Spleen (tissue), 11 donors: ENCODE results near the gene CASP6. TPM values are rescaled to one million over a fixed set of nuclear protein-coding genes. Genes with fewer than 3 reads are reported as not detected.

ENCODE experiments used
- DNase-seq: peaks from one replicate; pipeline ENCODE4 v3.0.0-alpha.2; 2020
- H3K27ac ChIP-seq, 8 donors: fragments of 200-600 bp; sonication (generic) in 7 of 8; 1 replicate in 4 of 8; 2 replicates in 4 of 8; pipeline versions ENCODE4 v1.5.0 to v1.8.0; 2016 to 2021; ENCODE audit warnings: inconsistent platforms in 4 of 8, mild to moderate bottlenecking in 4 of 8, moderate library complexity in 1 of 8
- H3K27me3 ChIP-seq, 7 donors: fragments of 200-600 bp; sonication (generic) in 6 of 7; replicated peaks in 1 of 7; 1 replicate in 4 of 7; 2 replicates in 3 of 7; pipeline versions ENCODE4 v1.5.0 to v1.8.0; 2016 to 2021; ENCODE audit warnings: inconsistent platforms in 3 of 7, mild to moderate bottlenecking in 1 of 7
- H3K36me3 ChIP-seq, 6 donors: fragments of 200-600 bp; sonication (generic) in 5 of 6; 1 replicate in 4 of 6; 2 replicates in 2 of 6; pipeline versions ENCODE4 v1.5.0 to v1.8.0; 2016 to 2021; ENCODE audit warnings: inconsistent platforms in 2 of 6
- H3K4me1 ChIP-seq, 6 donors: fragments of 200-600 bp; sonication (generic) in 5 of 6; 1 replicate in 3 of 6; 2 replicates in 3 of 6; pipeline versions ENCODE4 v1.5.0 to v1.8.0; 2016 to 2021; ENCODE audit warnings: inconsistent platforms in 3 of 6
- H3K4me3 ChIP-seq, 8 donors: fragments of 200-600 bp; sonication (generic) in 7 of 8; 1 replicate in 4 of 8; 2 replicates in 4 of 8; pipeline versions ENCODE4 v1.5.0 to v1.8.0; 2016 to 2021; ENCODE audit warnings: inconsistent platforms in 4 of 8, mild to moderate bottlenecking in 4 of 8, moderate library complexity in 2 of 8
- H3K9me3 ChIP-seq, 8 donors: fragments of 200-600 bp; sonication (generic) in 7 of 8; 1 replicate in 4 of 8; 2 replicates in 4 of 8; pipeline versions ENCODE4 v1.5.0 to v1.8.0; 2016 to 2021; ENCODE audit warnings: inconsistent platforms in 4 of 8
- POLR2A ChIP-seq, 3 donors: fragments of 450-650 bp; IDR thresholded peaks; one replicate each; pipeline ENCODE4 v1.5.1; 2017; ENCODE audit warnings: antibody characterized with exemption in 3 of 3, mild to moderate bottlenecking in 1 of 3
- POLR2AphosphoS5 ChIP-seq, 3 donors: sonication (generic); formaldehyde crosslinking; IDR thresholded peaks; one replicate each; pipeline ENCODE4 v1.5.1; 2017; ENCODE audit warnings: antibody characterized with exemption in 3 of 3
- WGBS, 5 donors: extraction: QIAGEN DNeasy Blood & Tissue Kit in 3 of 5; methylation state at CpG; one replicate each; pipeline versions ENCODE4 v1.1.5 to v1.1.7; 2013 to 2018; 5-methylcytosine and 5-hydroxymethylcytosine counted together
- intact Hi-C: fragments of 100-400 bp; cut with DNase I; formaldehyde crosslinking; loops from one replicate; pipeline ENCODE4 v1.15.0; 2023; ENCODE audit warnings: low total_unique reads
- polyA plus RNA-seq, 3 donors: library from polyadenylated mRNA; stranded (reverse); fragments of 200-250 nt; gene quantifications; one replicate each; pipeline ENCODE4 v1.2.1, GENCODE V29; 2013
- total RNA-seq, 7 donors: library from RNA; depleted of rRNA in 3 of 7; stranded (reverse); fragments of >200 nt in 3 of 7; fragmentation: NEBNext Ultra II Directional in 4 of 7; extraction: Animal tissue kit (Norgen Biotek cat#: 25700) in 4 of 7; gene quantifications; one replicate each; pipeline versions ENCODE4 v1.1.0 to v1.2.1, GENCODE V29; 2016 to 2021
- TF ChIP-seq, protein P1 (sequence below), 11 experiments: fragments of 200-600 bp in 7 of 11; fragments of 450-650 bp in 4 of 11; sonication (generic) in 4 of 11; IDR thresholded peaks in 8 of 11; conservative IDR thresholded peaks in 3 of 11; 1 replicate in 7 of 11; 2 replicates in 4 of 11; pipeline versions ENCODE4 v1.4.0 to v1.8.0; 2016 to 2021; ENCODE audit warnings: antibody characterized with exemption in 11 of 11, inconsistent platforms in 4 of 11, mild to moderate bottlenecking in 1 of 11
- donor health status: healthy with polysubstance abuse.
- donor health status: DM: no; HTN: no; CAD: no; lungs with moderate emphysema.
- donor health status: DM: no; HTN: no; CAD: no.
- donor health status: Bipolar disorder and iron deficiency.
- donor health status: healthy.
- donor health status: DM: no; HTN: no; CAD: no.
- donor health status: DM: yes; HTN: yes; CAD: no.

The CASP6 gene
- total and polyA plus RNA-seq, 10 donors = 7.7 to 34.5 (median 14.6) TPM

DNA sequence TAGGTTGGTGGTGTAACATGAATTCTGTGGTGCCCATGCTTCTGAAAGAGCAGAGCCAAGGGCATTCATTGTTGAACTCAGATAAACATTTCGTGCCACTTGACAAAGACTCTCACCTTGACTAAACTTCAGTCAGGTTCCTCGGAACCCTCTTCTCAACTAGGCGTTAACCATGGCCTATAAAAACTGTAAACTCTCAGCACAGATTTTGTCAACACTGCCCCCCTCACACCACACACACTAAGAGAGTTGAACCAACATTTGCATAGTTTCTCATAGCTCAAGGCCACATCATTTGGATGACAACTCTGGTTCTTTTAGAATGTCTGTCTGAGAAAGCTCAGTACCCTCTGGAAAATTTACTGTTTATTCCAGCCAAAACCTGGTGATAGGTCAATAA lies 28.1 kb downstream of the CASP6 start:
- 67 to 77% (median 74%) methylated on average over 3 of the region's 3 CpGs for WGBS, 5 donors
- Histone ChIP-seq H3K27me3 (no peaks in the 10 kb centered on the region), H3K9me3 (peaks cover 0 to 25% (median 10%) of the 10 kb centered on the region in 8 donors), H3K4me3 (no peak overlapping the region), H3K27ac (no peak overlapping the region), H3K4me1 (no peaks in the 10 kb centered on the region), H3K36me3 (peaks cover 0 to 15% (median 0%) of the 10 kb centered on the region in 6 donors)
- intact Hi-C loops = no loop called here
- no peak for DNase-seq
- TF ChIP-seq, protein P1, sequence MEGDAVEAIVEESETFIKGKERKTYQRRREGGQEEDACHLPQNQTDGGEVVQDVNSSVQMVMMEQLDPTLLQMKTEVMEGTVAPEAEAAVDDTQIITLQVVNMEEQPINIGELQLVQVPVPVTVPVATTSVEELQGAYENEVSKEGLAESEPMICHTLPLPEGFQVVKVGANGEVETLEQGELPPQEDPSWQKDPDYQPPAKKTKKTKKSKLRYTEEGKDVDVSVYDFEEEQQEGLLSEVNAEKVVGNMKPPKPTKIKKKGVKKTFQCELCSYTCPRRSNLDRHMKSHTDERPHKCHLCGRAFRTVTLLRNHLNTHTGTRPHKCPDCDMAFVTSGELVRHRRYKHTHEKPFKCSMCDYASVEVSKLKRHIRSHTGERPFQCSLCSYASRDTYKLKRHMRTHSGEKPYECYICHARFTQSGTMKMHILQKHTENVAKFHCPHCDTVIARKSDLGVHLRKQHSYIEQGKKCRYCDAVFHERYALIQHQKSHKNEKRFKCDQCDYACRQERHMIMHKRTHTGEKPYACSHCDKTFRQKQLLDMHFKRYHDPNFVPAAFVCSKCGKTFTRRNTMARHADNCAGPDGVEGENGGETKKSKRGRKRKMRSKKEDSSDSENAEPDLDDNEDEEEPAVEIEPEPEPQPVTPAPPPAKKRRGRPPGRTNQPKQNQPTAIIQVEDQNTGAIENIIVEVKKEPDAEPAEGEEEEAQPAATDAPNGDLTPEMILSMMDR (IDR thresholded peaks at IDR 0.05 in 8 of 11, conservative IDR thresholded peaks at IDR 0.05 in 3 of 11) = no peak
- no peak for TF ChIP-seq POLR2AphosphoS5 (IDR thresholded peaks at IDR 0.05)
- no peak for TF ChIP-seq POLR2A (IDR thresholded peaks at IDR 0.05)

DNA sequence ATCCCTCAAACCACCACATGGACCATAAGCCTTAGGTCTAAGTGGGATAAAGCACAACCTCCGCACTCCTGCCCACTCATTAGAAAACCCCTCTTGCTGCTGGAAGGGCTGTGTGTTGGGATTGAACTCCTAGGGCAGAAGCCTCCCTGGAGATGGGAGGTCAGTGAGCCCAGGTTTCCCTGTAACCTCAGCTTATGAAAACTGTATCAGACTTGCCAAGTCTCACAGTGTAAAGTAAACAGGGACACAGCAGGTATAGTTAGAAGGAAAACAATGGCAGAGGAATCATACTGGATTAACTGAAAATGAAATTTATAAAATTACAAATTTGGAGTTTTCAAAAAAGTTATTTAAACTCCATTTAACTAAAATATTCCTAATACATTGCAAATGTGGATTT lies 29.9 kb downstream of the CASP6 start:
- peaks cover 0 to 17% (median 10%) of the 10 kb centered on the region in 8 donors for H3K9me3 ChIP-seq

DNA sequence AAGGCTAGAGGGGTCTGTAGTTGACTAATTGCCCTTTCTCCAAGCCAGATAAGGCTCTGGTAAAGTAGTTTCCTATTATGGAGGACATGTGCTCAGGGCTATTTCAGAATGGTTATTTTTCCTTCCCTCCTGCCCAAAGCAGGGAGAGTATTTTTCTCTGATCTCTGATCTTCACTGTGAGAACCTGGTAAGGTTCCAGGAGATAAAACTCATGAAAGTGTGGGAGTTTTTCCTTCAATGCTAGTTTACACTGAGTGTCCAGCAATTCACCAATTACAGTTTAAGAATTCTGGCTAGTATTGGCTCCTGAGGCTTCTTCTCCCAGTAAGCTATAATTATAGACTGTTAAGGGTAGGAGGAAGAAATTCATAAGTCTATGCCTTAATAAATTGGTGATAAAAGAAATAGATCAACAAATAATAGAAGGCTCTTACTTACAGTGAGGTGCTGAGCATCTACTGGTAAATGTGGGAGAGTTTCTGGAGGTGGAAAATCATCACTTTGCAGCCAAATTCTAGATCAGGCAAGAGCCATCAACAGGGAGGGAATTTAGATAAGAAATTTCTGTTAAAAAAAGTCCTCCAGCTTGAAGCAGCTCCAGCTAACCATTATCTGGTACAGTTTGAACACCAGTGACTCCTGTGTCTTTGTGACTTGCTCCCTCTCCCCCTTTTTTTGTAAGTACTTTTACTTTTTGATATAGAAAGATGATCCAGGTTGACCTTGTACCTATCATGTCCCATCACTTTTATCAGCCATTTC lies 30.9 kb downstream of the CASP6 start:
- Histone ChIP-seq H3K36me3 (peaks cover 0 to 15% (median 0%) of the 10 kb centered on the region in 6 donors), H3K4me3 (no peak overlapping the region), H3K27me3 (no peaks in the 10 kb centered on the region), H3K9me3 (peaks cover 0 to 15% (median 10%) of the 10 kb centered on the region in 8 donors), H3K4me1 (no peaks in the 10 kb centered on the region), H3K27ac (no peak overlapping the region)
- intact Hi-C loops = no loop called here
- no peak for DNase-seq
- TF ChIP-seq POLR2A (IDR thresholded peaks at IDR 0.05) = no peak
- no peak for TF ChIP-seq POLR2AphosphoS5 (IDR thresholded peaks at IDR 0.05)
- TF ChIP-seq, protein P1 (IDR thresholded peaks at IDR 0.05 in 8 of 11, conservative IDR thresholded peaks at IDR 0.05 in 3 of 11) = no peak

More for the DNA sequence above, 29.9 kb downstream of the CASP6 start:
- no peak for DNase-seq
- peaks cover 0 to 15% (median 0%) of the 10 kb centered on the region in 6 donors for H3K36me3 ChIP-seq
- no peaks in the 10 kb centered on the region for H3K27me3 ChIP-seq
- 97 to 100% (median 100%) methylated on average over 1 of the region's 1 CpG for WGBS, 5 donors
- intact Hi-C loops = no loop called here
- TF ChIP-seq POLR2AphosphoS5 (IDR thresholded peaks at IDR 0.05) = no peak
- no peak for TF ChIP-seq POLR2A (IDR thresholded peaks at IDR 0.05)
- H3K4me1 ChIP-seq = no peaks in the 10 kb centered on the region
- H3K27ac ChIP-seq = no peak overlapping the region
- H3K4me3 ChIP-seq = no peak overlapping the region

DNA sequence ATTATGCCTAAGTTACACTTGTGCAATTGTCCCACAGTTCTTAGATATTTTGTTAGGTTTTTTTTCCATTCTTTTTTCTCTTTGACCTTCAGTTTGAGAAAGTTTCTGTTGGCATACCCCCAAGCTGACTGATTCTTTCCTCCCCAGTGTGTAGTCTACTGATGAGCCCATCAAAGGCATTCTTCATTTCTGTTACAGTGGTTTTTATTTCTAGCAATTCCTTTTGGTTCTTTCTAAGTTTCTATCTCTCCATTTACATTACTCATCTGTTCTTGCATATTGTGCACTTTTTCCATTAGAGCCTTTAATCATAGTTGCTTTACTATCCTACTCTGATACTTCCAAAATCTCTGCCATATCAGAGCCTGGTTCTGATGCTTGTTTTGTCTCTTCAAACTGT lies 31.9 kb downstream of the CASP6 start:
- H3K4me1 ChIP-seq = no peaks in the 10 kb centered on the region
- H3K36me3 ChIP-seq = peaks cover 0 to 15% (median 0%) of the 10 kb centered on the region in 6 donors
- no peak overlapping the region for H3K4me3 ChIP-seq
- H3K27me3 ChIP-seq = no peaks in the 10 kb centered on the region
- peaks cover 0 to 15% (median 10%) of the 10 kb centered on the region in 8 donors for H3K9me3 ChIP-seq
- H3K27ac ChIP-seq = no peak overlapping the region
- intact Hi-C loops = no loop called here
- TF ChIP-seq POLR2A (IDR thresholded peaks at IDR 0.05) = no peak
- no peak for TF ChIP-seq POLR2AphosphoS5 (IDR thresholded peaks at IDR 0.05)
- no peak for DNase-seq

DNA sequence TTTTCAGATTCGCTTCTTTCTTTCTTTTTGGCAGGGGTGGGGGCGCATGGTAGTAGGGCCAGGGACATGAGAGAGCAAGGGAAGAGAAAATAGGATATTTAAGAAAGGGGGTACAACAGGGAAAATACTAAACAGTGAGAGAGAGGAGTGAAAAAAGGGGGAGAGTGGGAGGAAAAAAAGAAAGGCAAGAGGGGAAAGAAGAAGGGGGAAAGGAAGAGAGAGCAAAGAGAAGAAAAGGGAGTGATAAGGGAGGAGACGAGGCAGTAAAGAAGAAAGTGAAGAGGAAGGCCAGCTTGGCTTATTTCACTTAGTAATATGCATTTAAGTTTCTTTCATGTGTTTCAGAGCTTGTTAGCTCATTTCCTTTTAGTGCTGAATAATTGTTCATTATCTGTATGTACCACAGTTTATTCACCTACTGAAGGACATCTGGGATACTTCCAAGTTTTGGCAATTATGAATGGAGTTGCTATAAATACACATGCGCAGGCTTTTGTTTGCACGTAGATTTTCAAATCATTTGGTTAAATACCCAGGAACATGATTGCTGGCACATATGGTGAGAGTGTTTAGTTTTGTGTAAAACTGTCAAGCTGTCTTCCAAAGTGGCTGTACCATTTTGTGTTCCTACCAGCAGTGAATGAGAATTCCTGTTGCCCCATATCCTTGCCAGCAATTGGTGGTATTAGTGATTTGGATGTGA lies 37.3 kb downstream of the CASP6 start:
- H3K9me3 ChIP-seq = peaks cover 0 to 7% (median 3%) of the 10 kb centered on the region in 8 donors
- no peak for DNase-seq
- intact Hi-C loops = no loop called here
- no peaks in the 10 kb centered on the region for H3K4me1 ChIP-seq
- H3K36me3 ChIP-seq = peaks cover 0 to 30% (median 8%) of the 10 kb centered on the region in 6 donors
- no peak overlapping the region for H3K4me3 ChIP-seq
- H3K27ac ChIP-seq = peak overlapping the region in 2 of 8 donors; percentile 8 to 30
- H3K27me3 ChIP-seq = no peaks in the 10 kb centered on the region
- TF ChIP-seq, protein P1 (IDR thresholded peaks at IDR 0.05 in 8 of 11, conservative IDR thresholded peaks at IDR 0.05 in 3 of 11) = no peak
- TF ChIP-seq POLR2AphosphoS5 (IDR thresholded peaks at IDR 0.05) = no peak
- TF ChIP-seq POLR2A (IDR thresholded peaks at IDR 0.05) = no peak
- 71 to 96% (median 83%) methylated on average over 5 of the region's 5 CpGs for WGBS, 5 donors
